ENCODE data around the gene HES6.

The HES6 gene, protein sequence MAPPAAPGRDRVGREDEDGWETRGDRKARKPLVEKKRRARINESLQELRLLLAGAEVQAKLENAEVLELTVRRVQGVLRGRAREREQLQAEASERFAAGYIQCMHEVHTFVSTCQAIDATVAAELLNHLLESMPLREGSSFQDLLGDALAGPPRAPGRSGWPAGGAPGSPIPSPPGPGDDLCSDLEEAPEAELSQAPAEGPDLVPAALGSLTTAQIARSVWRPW
- 1.4 to 28.5 (median 11.3) reads per million in 18 experiments for total RNA-seq

DNA sequence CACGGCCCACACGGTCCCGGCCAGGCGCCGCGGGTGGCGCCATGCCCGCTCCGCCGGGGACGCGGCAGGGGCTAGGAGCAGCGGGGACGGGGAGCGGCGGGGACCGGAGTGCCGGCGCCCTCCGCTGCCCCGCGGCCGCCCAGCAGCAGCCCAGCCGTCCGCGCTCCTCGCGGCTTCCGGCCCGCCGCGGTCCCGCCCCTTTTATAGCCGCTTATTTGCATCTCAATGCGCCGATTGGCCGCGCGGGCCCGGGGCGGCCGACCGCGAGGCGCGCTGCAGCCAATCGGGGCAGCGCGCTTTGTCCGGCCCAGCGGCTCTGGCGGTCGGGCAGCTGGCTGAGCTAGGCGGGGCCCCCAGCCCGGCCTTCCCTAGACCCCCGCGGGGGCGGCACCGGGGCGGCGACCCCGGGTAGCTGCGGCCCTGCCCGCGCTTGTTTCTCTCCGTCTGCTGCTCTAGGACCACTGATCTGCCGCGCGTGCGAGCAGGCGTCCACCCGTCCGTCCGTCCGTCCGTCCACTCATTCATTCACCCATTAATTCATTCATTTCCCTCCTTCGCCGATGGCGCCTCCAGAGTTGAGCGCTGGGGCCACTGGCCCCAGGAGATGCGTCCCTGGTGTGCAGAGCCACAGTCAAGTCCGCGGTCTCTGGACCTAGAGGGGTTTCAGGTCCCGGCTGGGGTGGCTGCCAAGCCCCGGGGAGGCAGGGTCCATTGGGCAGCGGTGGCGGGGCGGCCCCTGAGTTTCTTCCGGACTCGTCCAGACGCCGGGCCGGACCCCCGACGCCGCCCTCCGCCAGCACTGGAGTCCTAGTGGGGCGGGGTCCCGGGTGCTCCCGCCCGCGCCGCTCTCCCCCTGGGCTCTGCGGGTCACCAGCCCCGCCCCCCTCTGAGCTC, at the start of gene HES6:
HES6 (minus strand) TSS at position 176 of the 894 bp plus-strand sequence; CDS start at position 43, 133 bp downstream.
- peak; percentile 90 to 96 for DNase-seq

DNA sequence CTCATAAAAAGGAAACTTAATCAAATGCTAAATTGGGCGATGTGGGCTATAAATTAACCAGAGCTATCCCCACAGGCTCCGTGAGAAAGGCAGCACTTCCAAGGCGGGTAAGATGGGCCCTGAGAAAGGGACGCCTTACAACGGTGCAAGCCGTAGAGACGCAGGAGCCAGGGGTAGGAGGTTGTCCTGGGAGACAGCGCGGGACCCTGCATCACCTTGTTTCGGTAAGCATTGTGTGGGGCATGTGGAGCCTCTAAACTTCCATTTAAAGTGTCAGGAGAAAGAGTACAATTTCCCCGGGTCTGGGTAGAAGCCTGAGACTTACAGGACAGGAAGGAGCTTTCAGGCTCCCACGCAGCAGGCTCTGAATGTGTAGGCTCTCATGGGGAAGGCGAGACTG, 49.7 kb upstream of the HES6 start:
- peak in 1 of 2 donors; percentile 24 for DNase-seq

DNA sequence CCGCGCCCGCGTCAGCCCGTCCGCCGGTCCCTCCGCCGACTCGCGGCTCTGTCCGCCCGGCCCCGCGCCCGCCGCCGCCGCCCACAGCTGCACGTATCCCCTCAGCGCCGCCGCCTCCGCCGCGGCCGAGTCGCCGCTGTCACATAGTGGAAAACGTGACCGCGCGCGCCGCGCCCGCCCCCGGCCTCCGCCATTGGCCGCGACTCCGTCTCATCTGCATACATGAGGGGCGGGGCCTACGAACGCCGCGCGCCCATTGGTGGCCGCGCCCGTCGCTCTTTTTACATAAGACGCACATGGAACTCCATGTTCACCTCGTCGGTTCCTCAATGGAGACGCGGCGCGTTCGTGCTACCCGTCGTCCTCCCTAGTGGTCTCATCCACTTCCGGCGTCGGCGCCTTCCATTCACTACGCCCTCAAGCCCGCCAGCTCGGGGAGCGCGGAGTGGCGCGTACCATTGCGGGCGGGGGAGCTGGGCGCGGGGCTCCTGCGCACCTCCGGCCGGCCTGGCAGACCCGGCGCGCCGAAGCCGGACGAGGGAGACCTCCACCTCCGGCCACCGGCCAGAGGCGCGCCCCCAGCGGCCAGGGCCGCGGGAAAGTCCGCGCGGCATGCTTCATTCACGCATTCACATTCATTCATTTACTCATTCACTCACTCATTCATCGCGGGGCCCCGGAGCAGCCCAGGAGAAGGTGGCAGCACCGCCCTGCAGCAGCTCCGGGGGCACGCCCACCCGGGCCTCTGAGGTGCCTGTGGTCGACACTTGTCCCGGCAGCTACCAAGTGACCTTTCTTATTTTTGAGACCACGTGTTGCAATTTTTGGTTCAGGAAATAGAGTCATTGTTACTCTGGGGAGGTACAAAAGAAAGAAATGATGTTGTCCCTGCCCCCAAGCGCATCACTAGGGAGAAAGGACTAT, 49.1 kb upstream of the HES6 start:
- DNase-seq: peak; percentile 99

DNA sequence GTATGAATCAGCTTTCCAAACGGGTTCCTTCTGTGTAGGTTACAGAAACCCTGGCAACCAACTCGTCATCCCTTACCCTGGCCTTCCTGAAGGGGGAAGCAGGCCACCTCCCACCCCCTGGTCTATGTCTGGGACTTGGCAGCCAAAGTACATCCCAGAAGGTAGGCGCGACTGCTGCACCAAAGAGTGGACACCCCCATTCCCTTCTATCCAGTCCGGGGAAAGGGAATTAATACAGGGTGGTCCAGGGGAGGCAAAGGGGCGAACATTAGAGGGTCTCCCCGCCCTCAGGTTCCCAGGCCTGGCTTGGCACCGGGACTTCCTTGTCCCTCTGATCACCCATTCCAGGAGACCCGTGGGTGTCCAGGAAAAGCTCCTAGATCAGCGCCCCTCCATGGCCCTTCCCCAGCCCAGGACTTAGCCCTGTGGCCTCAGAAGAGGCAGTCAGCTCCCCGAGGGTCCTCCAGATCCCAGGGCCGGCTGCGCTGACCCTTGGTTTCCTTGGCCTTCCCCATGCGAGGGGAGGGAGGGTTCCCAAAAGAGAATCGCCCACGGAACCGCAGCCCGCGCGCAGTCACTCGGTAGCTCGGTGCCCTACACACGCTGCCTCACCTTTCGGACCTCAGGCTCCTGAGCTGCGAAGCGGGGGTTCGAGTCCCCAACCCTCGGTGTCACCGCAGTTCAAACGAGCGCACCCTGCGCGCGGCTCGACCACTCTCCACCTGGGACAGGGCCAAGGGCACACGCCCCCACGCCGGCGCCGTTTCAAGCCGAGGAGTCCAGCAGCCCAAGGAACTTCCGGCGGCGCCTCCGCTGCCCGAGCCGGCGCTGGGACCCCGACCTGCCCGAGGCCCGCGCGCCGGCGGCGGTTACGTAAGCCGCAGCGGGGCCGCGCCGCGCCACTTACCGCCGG, 48.2 kb upstream of the HES6 start, which contains the start of gene PER2:
PER2 (minus strand) TSS at position 874 of the 913 bp plus-strand sequence. CDS start 10,674 bp downstream, outside the sequence.
- DNase-seq: peak; percentile 71 to 84

DNA sequence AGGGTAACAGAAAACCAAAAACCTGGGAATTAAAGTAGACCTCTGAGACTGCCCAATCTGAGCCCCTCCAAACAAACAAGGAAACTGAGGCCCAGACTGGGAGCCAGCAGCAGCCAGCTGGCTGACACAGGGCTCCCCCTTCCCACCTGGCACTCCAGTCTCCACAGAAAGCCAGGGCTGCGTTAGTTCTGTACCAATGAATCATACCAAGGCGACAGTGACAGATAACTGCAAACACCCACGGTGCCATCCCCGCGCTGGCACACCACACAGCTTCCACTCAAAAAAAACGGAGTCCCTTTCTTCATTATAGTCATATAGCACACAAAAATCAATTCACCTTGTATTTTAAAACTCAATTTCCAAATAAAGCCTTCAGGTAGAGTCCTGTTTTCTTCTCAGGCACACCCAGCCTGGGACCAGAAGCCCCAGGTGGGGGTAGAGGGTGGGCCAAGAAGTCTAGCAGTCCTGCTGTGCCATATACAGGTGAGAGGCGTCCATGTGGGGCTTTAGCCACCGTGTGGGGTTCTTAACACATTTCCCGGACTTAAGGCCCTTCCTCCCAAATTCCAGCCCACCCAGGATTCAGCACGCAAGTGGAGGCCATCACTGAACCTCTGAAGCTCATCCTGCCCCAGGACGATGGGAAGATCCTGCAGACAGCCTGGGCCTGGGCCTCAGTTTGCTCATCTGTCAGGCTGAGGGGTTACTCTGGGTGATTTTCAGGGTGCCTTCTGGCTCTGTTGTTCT, 47.3 kb upstream of the HES6 start:
- peak in 1 of 2 donors; percentile 16 for DNase-seq

DNA sequence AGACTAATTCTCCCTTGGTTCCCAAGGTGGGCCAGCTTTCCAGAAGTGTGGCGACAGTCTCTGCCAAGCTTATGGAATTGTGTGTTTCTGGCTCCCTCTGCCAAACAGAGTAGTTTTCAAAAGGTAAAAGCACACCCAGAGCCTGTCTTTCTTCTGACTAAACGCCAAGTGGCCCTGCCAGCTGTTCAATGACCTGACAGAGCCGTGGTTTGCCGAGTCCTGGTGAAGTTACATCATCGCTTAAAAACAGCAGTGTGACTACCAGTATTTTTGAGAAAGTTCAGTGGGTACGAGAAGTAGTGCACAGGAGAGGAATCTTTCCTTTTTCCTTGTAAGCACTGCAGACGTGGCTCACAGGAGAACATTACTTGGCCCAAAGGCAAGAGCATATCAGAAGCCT, 46.7 kb upstream of the HES6 start:
- peak in 1 of 2 donors; percentile 15 for DNase-seq

DNA sequence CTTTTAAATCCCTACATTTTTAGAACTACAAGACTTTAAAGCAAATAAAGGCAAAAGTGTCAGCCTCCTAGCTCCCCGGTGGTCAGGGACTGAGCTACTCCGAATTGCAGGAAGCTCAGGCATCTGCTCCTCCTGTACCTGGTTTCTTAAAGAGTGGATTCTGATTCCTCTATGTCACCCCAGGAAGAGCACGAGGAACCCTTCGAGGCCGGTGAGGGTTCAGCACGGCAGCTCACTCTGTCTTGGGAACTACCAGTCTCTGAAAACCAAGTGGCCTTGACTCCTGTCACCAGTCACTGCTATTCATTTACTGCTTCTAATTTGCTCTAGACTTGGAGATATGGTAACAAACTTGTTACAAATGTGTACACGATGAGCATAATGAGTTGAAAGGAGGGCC, 46.3 kb upstream of the HES6 start:
- no peak for DNase-seq

DNA sequence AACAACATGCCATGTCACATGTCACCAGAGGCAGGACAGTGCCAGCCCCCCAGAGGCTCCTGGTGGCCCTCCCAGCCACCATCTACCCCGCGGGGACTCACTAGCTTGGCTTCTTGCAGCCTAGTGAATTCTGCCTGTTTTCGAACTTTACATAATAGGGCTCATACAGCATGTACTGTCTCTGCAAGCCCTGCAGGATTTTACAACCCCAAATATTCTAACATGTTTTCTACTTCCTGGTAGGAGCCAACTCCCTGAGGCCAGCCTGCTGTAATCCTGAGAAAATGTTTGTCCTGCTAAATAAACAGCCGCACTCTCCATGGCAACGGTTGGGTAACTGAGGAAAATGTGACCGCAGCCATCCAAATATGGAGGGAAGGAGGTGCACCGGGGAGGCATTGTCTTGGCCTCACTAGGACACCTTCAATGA, 45.8 kb upstream of the HES6 start:
- DNase-seq: peak in 1 of 2 donors; percentile 5

DNA sequence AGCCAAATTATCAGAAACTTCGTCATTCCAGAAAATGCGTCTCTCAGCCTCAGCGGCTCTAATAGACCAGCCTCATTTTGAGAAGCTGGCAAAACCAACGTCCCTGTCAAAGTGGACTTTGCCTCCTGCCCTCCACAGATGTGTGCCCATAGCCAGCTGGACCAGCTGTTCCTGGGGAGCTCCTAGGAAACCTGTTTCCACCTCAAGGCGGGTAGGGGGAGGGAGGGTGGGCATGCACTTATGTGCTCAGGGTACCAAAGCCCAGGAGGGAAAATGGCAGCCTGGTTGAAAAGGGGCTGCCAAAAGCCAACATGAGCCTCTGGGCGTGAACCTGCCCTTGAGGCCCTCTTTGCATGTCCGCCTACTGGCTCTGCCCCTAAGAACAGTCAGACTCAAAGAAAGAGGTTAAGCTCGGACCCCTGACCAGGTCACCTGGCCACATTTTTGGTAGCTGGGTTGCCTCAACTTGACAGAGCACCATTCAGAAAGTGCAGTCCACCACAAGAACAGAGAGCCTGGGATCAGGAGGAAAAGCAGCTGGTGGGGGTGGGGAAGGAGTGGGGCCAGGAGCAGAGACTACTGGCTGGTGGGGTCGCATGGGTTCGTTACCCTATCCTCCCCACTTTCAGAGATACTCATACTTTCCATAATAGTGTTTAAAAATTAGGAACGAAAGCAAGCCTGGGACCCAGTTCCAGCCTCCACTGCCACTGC, 45.1 kb upstream of the HES6 start:
- no peak for DNase-seq

DNA sequence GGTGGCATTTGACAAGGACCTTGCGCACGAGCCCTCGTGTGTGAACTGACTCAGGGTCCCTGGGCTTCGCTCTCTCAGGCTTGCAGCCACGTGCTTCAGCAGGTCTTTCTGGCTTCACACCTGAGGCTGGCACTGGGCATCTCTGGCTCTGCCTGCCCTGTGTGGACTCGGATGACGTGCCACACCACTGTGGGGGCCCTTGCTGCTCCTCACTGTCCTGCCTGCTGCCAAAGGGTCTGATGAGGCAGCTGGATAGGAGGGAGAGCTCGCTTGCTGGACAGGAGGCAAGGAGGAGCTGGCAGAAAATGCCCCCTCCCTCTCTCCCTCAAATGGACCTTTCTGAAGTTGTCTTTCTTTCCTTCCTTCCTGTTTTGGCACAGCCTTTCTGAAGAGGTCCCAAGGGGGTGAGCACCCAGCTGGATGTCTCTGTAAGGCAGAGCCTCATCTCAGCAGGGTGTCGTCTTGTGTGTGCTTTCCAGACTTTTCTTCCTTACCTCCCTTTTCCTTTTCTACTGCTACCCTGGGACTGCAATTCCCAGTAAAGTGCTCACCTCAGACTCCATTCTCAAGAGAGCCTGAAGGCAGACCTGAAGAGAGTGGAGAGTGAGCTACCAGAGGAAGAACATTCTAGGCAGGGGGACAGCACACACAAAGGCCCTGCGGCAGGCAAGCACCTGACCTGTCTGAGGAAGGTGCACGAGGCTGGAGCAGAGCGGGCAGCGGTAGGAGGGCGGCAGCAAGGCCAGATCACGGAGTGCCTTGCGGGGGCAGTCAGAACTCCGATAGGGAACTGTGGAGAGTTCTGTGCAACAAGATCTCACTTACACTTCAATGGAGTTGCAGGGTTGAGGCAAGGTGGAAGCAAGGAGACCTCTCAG, 43.3 kb upstream of the HES6 start:
- DNase-seq: no peak

DNA sequence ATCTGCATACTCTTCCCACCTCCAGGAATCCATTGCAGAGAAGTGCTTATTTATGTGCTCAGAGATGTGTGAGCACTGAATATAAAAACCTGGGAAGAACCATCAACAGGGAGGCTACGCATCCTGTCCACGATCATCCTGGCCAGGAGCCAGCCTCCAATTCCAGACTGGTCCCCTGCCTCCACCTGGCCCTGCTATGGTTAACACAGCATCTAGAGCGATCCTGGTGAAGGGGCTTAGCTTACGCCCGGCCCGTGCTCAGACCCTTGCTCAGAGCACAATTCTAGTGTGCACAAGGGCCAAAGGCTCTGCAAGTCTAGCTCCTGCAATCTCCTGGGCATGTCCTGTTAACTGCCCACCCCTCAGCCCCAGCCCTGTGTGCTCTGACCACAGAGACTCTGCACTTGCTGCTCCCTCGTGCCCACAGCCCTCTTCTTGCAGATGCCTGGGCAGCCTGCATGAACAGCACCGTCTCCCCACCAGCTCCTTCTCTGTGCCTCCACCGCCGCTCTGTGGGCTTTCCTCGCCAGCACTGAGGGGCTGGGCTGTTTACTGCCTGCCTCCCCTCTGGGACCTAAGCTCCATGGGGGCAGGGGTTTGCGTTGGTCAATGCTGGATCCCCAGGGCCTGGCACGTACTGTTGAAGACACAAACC, 42.1 kb upstream of the HES6 start:
- no peak for DNase-seq

DNA sequence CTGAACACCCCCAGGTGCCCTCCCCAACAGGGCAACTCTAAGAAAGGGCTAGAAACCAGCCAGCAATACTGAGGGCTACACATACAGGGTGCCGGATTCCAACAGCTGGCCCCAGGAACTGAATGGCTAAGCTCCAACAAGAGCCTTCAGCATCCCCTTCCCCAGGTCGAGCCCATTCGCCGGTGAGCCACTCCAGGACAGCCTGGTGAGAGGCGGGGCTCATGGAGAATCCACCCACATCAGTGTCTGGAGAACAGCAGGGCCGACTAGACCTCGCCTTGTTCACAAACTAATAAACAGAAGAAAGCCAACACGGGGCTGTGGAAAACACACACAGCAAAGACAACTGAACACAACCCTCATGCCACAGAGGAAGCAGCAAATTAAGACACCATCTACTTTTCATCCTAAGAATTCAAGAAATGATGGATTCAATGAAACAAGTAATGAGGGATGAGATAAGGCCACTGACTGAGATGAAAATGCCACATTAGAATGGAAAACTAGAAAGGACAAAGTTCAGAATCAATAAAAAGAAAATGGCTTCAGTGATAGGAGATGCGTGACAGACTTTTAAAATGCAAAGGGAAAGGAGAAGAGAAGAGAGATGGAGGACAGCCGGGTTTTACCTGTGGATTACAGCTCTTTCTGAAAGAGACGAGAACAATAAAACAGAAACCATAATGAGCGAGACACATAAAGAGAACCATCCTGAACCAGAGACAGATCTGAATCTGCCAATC, 40.4 kb upstream of the HES6 start:
- DNase-seq: no peak

DNA sequence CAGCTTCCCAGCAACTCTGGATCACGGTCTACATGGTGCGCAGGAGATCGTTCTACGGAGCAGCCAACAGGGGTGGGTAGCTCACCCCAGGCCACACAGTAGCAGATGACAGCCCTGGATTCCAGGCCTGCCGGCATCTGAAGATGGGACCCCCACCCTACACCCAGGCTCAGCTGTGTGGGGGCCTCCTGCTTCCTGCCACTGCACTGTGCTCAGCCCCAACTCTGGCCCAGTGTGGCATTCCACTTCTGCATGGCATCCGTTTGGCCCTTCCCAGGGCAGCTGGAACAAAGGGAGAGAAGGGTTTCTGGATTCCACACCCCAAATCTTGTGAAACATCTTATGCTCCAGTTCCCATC, 39.5 kb upstream of the HES6 start:
- no peak for DNase-seq

DNA sequence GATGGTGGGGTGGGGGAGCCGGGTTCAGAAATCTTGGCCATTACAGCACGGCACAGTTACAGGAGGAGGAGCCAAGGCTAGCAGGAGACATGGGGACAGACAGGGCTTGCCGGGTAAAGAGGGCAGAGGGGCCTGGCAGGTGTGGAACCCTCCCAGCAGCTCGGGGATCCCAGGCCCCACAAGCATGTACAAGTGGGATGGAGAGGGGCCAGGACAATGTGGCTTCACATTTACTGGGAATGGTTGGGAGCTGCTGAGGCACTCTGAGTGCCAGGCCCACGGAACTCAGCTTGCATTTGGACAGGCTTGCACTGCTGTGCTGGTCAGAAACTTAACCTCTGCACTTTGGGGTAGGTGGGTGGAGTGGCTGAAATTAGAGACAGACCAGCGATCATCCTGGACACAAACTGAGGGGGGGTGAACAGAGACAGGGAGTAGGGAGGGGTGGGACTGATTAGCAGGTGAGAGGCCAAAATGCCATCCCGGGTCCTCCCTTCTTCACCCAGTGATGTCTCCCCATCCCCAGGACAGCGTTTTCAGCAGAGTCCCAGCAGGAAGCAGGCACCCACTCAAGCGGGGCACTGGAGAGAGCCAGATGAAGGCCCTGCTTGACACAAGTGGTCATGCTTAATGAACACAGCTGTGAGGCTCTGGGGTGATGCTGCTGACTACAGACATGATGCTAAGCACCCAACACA, 38.9 kb upstream of the HES6 start:
- no peak for DNase-seq

DNA sequence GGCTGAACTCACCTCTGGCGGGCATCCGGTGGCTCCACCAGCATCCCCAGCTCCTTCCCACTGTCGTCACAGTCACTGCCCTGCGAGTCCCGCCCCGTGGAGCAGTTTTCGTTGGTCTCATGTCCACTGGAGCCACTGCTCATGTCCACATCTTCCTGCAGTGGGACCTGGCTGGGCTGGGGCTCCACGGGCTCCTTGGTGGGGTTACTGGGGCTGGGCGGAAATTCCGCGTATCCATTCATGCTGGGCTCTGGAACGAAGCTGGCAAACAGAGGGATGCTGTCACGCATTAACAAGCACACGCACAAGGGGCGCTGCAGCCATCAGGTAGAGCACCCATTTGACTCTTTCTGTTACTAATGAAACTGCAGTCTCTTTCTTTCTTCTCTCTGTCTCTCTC, 37.9 kb upstream of the HES6 start:
- DNase-seq: no peak

DNA sequence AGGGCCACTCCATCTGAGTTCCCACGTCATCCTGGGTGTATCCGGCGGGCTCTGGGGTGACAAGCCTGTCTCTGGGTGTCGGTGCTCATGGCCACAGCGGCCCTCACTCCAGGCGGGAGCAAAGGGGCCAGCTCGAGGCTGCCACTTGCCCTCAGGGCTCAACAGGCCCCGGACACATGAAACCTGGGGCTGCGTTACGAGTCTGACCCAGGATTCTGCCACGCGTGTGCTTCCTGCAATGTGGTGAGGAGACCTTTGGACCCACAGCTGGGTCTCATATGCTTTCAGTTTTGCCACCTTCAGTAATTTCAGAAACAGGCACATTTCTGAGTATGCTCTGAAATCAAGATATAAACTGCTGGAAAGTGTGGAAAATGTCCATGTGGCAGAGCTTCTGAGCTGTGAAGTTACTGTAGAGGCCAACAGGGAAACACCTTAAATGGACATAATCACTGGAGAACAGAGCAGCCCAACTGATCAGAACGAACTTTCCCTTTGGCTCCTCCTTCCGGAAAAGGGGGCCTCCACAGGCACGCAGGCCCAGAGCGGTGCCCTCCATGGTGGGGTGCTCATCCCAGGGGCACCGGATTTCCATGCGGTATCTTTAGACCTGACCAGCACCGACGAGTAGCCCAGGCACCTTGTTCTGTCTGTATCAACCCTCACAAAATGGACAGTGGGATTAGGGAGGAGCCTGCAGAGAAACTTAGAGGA, 34.5 kb upstream of the HES6 start:
- DNase-seq: no peak
